HEK293 (cell line): Measurements from ENCODE around the gene CLDN14.
A peak's percentile ranks its signal among the peaks of the same experiment; 100 is the strongest.

Source experiments
- BCL6B ChIP-seq: fragments of 450-650 bp; formaldehyde crosslinking; IDR thresholded peaks from 2 replicates; pipeline ENCODE4 v1.5.1; 2017; ENCODE audit warnings: missing biosample characterization, missing genetic modification characterization
- GLIS2 ChIP-seq: fragments of 450-650 bp; formaldehyde crosslinking; IDR thresholded peaks from 2 replicates; pipeline ENCODE4 v1.5.1; 2016; ENCODE audit warnings: missing biosample characterization, missing genetic modification characterization
- KLF10 ChIP-seq: fragments of 450-650 bp; IDR thresholded peaks from 2 replicates; pipeline ENCODE4 v1.5.1; 2018; ENCODE audit warnings: missing biosample characterization, mild to moderate bottlenecking, missing genetic modification characterization
- KLF9 ChIP-seq: fragments of 450-650 bp; formaldehyde crosslinking; IDR thresholded peaks from 2 replicates; pipeline ENCODE4 v1.5.1; 2016; ENCODE audit warnings: missing biosample characterization, missing genetic modification characterization, low read depth
- MZF1 ChIP-seq: fragments of 450-650 bp; formaldehyde crosslinking; IDR thresholded peaks from 2 replicates; pipeline ENCODE4 v1.5.1; 2017; ENCODE audit warnings: missing biosample characterization, missing genetic modification characterization, borderline replicate concordance
- SCRT1 ChIP-seq: fragments of 450-650 bp; formaldehyde crosslinking; IDR thresholded peaks from 2 replicates; pipeline ENCODE4 v1.5.1; 2016; ENCODE audit warnings: missing biosample characterization, missing genetic modification characterization, borderline replicate concordance
- TCF7L2 ChIP-seq: IDR thresholded peaks from 2 replicates; pipeline ENCODE4 v1.6.1; 2011; ENCODE audit warnings: low read depth, mild to moderate bottlenecking, inconsistent platforms, low read length, moderate library complexity, borderline replicate concordance
- ZBTB17 ChIP-seq: fragments of 450-650 bp; formaldehyde crosslinking; IDR thresholded peaks from 2 replicates; pipeline ENCODE4 v1.5.1; 2016; ENCODE audit warnings: missing biosample characterization, missing genetic modification characterization
- ZBTB21 ChIP-seq: fragments of 450-650 bp; formaldehyde crosslinking; IDR thresholded peaks from 2 replicates; pipeline ENCODE4 v1.5.1; 2017; ENCODE audit warnings: missing biosample characterization, missing genetic modification characterization
- ZBTB8A ChIP-seq: fragments of 450-650 bp; formaldehyde crosslinking; IDR thresholded peaks from 2 replicates; pipeline ENCODE4 v1.5.1; 2016; ENCODE audit warnings: missing biosample characterization, missing genetic modification characterization
- ZFP3 ChIP-seq: fragments of 450-650 bp; formaldehyde crosslinking; IDR thresholded peaks from 2 replicates; pipeline ENCODE4 v1.5.1; 2016; ENCODE audit warnings: low read depth, missing biosample characterization, missing genetic modification characterization
- ZIC2 ChIP-seq: fragments of 450-650 bp; formaldehyde crosslinking; IDR thresholded peaks from 2 replicates; pipeline ENCODE4 v1.5.1; 2016; ENCODE audit warnings: missing biosample characterization, missing genetic modification characterization
- ZNF146 ChIP-seq: fragments of 450-650 bp; formaldehyde crosslinking; IDR thresholded peaks from 2 replicates; pipeline ENCODE4 v1.5.1; 2016; ENCODE audit warnings: missing biosample characterization, missing genetic modification characterization
- ZNF175 ChIP-seq: fragments of 450-650 bp; formaldehyde crosslinking; IDR thresholded peaks from 2 replicates; pipeline ENCODE4 v1.5.1; 2016; ENCODE audit warnings: missing biosample characterization, missing genetic modification characterization
- ZNF2 ChIP-seq: fragments of 450-650 bp; formaldehyde crosslinking; IDR thresholded peaks from 2 replicates; pipeline ENCODE4 v1.5.1; 2016; ENCODE audit warnings: missing biosample characterization, missing genetic modification characterization
- ZNF366 ChIP-seq: fragments of 450-650 bp; formaldehyde crosslinking; conservative IDR thresholded peaks from 2 replicates; pipeline ENCODE4 v1.5.1; 2016; ENCODE audit warnings: missing biosample characterization, missing genetic modification characterization
- ZNF37A ChIP-seq: fragments of 450-650 bp; IDR thresholded peaks from 2 replicates; pipeline ENCODE4 v1.5.1; 2018; ENCODE audit warnings: missing biosample characterization, missing genetic modification characterization
- ZNF473 ChIP-seq: fragments of 450-650 bp; formaldehyde crosslinking; IDR thresholded peaks from 2 replicates; pipeline ENCODE4 v1.5.1; 2017; ENCODE audit warnings: missing biosample characterization, missing genetic modification characterization
- ZNF677 ChIP-seq: fragments of 450-650 bp; IDR thresholded peaks from 2 replicates; pipeline ENCODE4 v1.5.0; 2018; ENCODE audit warnings: missing biosample characterization, mild to moderate bottlenecking, missing genetic modification characterization, moderate library complexity
- ZNF704 ChIP-seq: fragments of 450-650 bp; formaldehyde crosslinking; IDR thresholded peaks from 2 replicates; pipeline ENCODE4 v1.5.1; 2016; ENCODE audit warnings: missing biosample characterization, missing genetic modification characterization
- ZNF76 ChIP-seq: fragments of 450-650 bp; formaldehyde crosslinking; IDR thresholded peaks from 2 replicates; pipeline ENCODE4; 2016; ENCODE audit warnings: low read depth, missing biosample characterization, missing genetic modification characterization, borderline replicate concordance
- ZNF830 ChIP-seq: fragments of 450-650 bp; IDR thresholded peaks from 2 replicates; pipeline ENCODE4 v1.5.0; 2018; ENCODE audit warnings: missing biosample characterization, missing genetic modification characterization, low read depth, mild to moderate bottlenecking, moderate library complexity
- ZSCAN30 ChIP-seq: fragments of 450-650 bp; IDR thresholded peaks from 2 replicates; pipeline ENCODE4 v1.5.1; 2018; ENCODE audit warnings: missing biosample characterization, mild to moderate bottlenecking, missing genetic modification characterization, moderate library complexity
- ZXDB ChIP-seq: fragments of 450-650 bp; formaldehyde crosslinking; IDR thresholded peaks from 2 replicates; pipeline ENCODE4 v1.5.1; 2016; ENCODE audit warnings: missing biosample characterization, missing genetic modification characterization
- TF ChIP-seq, protein P1 (sequence below): fragments of 450-650 bp; formaldehyde crosslinking; IDR thresholded peaks from 2 replicates; pipeline ENCODE4 v1.5.1; 2016; ENCODE audit warnings: missing biosample characterization, missing genetic modification characterization
- TF ChIP-seq, protein P2 (sequence below): fragments of 450-650 bp; IDR thresholded peaks from 2 replicates; pipeline ENCODE4 v1.5.1; 2018; ENCODE audit warnings: missing biosample characterization, missing genetic modification characterization
- TF ChIP-seq, protein P3 (sequence below): fragments of 450-650 bp; formaldehyde crosslinking; IDR thresholded peaks from 2 replicates; pipeline ENCODE4 v1.5.1; 2016; ENCODE audit warnings: missing biosample characterization, missing genetic modification characterization

CLDN14 gene

DNA sequence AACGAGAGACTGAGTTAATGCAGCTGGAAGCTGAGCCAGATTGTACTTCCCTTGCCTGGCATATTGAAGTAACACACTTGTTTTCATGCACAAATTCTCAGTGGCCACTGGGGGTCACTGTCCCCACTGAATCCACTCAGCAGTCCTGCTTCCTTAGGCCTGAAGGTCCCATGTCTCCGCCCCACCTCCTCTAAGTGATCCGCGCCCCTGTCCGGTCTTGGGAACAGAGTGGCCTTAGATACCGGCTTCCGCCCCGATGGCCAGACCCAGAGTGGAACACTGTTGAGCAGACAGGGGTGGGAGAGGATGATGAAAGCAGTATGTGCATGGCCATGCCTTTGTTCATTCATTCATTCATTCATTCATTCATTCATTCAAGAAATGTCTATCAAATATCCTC is 59.9 kb downstream of the CLDN14 start (continued):
- TF ChIP-seq BCL6B (tag by site-specific recombination) (no peak), ZBTB8A (tag by site-specific recombination) (no peak), ZNF175 (no peak), ZNF2 (no peak), ZIC2 (tag by site-specific recombination) (no peak), ZBTB17 (peak; percentile 65), ZNF704 (tag by site-specific recombination) (no peak), ZNF473 (tag by site-specific recombination) (no peak), ZNF366 (tag by site-specific recombination) (0 out of 2 replicates have a peak, but pooled peaks have one; percentile 23), ZFP3 (no peak), ZNF37A (no peak), KLF10 (tag by site-specific recombination) (no peak), ZNF830 (tag by site-specific recombination) (no peak), ZNF677 (tag by site-specific recombination) (no peak), TCF7L2 (no peak), ZBTB21 (tag by site-specific recombination) (no peak), ZNF76 (no peak), MZF1 (tag by site-specific recombination) (no peak), ZNF146 (tag by site-specific recombination) (no peak), ZSCAN30 (tag by site-specific recombination) (no peak), SCRT1 (tag by site-specific recombination) (no peak), ZXDB (tag by site-specific recombination) (no peak), KLF9 (no peak), GLIS2 (tag by site-specific recombination) (no peak)
- TF ChIP-seq, protein P1, sequence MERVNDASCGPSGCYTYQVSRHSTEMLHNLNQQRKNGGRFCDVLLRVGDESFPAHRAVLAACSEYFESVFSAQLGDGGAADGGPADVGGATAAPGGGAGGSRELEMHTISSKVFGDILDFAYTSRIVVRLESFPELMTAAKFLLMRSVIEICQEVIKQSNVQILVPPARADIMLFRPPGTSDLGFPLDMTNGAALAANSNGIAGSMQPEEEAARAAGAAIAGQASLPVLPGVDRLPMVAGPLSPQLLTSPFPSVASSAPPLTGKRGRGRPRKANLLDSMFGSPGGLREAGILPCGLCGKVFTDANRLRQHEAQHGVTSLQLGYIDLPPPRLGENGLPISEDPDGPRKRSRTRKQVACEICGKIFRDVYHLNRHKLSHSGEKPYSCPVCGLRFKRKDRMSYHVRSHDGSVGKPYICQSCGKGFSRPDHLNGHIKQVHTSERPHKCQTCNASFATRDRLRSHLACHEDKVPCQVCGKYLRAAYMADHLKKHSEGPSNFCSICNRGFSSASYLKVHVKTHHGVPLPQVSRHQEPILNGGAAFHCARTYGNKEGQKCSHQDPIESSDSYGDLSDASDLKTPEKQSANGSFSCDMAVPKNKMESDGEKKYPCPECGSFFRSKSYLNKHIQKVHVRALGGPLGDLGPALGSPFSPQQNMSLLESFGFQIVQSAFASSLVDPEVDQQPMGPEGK (tag by site-specific recombination), result peak; percentile 53; the same call in 1 of the 2 replicates
- TF ChIP-seq, protein P2, sequence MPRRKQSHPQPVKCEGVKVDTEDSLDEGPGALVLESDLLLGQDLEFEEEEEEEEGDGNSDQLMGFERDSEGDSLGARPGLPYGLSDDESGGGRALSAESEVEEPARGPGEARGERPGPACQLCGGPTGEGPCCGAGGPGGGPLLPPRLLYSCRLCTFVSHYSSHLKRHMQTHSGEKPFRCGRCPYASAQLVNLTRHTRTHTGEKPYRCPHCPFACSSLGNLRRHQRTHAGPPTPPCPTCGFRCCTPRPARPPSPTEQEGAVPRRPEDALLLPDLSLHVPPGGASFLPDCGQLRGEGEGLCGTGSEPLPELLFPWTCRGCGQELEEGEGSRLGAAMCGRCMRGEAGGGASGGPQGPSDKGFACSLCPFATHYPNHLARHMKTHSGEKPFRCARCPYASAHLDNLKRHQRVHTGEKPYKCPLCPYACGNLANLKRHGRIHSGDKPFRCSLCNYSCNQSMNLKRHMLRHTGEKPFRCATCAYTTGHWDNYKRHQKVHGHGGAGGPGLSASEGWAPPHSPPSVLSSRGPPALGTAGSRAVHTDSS (tag by site-specific recombination), result no peak
- TF ChIP-seq, protein P3, sequence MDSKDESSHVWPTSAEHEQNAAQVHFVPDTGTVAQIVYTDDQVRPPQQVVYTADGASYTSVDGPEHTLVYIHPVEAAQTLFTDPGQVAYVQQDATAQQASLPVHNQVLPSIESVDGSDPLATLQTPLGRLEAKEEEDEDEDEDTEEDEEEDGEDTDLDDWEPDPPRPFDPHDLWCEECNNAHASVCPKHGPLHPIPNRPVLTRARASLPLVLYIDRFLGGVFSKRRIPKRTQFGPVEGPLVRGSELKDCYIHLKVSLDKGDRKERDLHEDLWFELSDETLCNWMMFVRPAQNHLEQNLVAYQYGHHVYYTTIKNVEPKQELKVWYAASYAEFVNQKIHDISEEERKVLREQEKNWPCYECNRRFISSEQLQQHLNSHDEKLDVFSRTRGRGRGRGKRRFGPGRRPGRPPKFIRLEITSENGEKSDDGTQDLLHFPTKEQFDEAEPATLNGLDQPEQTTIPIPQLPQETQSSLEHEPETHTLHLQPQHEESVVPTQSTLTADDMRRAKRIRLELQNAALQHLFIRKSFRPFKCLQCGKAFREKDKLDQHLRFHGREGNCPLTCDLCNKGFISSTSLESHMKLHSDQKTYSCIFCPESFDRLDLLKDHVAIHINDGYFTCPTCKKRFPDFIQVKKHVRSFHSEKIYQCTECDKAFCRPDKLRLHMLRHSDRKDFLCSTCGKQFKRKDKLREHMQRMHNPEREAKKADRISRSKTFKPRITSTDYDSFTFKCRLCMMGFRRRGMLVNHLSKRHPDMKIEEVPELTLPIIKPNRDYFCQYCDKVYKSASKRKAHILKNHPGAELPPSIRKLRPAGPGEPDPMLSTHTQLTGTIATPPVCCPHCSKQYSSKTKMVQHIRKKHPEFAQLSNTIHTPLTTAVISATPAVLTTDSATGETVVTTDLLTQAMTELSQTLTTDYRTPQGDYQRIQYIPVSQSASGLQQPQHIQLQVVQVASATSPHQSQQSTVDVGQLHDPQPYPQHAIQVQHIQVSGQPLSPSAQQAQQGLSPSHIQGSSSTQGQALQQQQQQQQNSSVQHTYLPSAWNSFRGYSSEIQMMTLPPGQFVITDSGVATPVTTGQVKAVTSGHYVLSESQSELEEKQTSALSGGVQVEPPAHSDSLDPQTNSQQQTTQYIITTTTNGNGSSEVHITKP (tag by site-specific recombination), result 0 out of 2 replicates have a peak, but pooled peaks have one; percentile 10
